ENCODE results near the gene PRSS27.
"Not testable (repeated sequence)": the region's sequence is repeated elsewhere in the genome, so short reads cannot be mapped to it uniquely, and the experiment has no call there.

Gene PRSS27

DNA sequence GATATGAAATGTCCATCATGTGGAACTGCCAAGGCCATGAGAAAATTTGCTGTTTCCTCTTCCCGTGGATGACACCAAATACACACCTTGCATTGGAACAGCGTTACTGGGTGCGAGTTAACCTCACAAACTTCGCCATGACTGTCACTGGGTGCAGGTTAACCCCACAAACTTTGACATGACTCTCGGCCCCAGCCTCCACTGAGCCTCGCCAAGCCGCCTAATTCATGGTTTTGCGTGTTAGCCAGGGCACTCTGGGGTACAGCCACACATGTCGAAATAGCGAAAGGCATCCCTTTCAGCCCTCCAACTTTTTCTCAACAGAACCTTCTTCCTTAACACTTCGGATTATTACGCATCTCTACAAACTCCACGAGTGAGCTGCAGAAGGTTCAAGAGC lies 48.3 kb downstream of the PRSS27 start:
- no peak for DNase-seq (ENCODE audit: low spot score)

DNA sequence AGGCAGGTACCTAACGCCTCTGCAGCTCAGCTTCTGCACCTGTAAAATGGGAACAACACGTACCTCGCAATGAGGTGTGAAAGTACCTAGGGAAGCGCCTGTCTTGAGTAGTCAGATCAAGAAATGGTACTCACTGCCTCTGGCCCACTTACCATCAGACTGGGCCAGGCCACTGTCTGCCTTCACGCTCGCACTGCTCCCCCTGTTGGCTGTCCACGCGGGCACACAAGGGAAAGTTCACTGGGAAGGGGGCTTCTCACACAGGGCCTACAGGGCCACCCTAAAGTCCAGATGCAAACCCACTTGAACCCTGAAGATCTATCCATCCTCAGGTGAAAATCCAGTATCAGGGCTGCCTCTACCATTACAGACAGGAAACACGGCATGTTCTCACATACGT lies 48.8 kb downstream of the PRSS27 start:
- DNase-seq (ENCODE audit: low spot score): not testable (repeated sequence)

DNA sequence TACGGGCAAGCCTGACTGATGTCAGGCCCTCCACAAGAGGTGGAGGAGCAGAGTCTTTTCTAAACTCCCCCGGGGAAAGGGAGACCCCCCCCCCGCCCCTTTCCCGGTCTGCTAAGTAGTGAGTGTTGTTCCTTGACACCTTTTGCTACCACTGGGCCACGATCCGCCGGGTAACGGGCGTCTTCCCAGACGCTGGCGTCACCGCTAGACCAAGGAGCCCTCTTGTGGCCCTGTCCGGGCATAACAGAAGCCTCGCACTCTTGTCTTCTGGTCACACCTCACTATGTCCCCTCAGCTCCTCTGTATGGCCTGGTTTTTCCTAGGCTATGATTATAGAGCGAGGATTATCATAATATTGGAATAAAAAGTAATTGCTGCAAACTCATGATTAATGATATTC lies 50.0 kb downstream of the PRSS27 start:
- not testable (repeated sequence) for DNase-seq (ENCODE audit: low spot score)

DNA sequence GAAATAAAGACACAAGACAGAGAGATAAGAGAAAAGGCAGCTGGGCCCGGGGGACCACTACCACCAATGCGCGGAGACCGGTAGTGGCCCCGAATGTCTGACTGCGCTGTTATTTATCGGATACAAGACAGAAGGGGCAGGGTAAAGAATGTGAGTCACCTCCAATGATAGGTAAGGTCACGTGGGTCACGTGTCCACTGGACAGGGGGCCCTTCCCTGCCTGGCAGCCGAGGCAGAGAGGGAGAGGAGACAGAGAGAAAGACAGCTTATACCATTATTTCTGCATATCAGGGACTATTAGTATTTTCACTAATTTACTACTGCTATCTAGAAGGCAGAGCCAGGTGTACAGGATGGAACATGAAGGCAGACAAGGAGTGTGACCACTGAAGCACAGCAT lies 50.4 kb downstream of the PRSS27 start:
- DNase-seq (ENCODE audit: low spot score): not testable (repeated sequence)

DNA sequence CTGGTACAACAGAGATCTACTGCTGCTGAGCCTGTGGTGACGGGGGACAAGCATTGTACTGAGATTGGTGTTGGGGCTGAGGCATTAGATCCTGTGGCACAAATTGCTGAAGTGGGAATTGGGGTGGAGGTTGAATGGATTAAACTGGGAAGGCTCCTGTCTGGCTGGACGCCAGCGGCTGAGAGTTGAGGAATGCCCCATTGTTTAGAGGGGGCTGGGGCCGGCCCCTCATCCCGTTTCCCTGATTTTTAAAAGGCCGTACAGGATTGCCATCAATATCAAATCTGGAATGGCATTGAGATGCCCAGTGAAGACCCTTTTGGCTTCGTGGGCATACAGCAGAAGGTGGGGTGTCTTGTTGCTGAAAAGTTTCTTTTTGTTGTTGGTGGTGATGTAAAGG lies 53.4 kb downstream of the PRSS27 start:
- DNase-seq (ENCODE audit: low spot score): not testable (repeated sequence)

DNA sequence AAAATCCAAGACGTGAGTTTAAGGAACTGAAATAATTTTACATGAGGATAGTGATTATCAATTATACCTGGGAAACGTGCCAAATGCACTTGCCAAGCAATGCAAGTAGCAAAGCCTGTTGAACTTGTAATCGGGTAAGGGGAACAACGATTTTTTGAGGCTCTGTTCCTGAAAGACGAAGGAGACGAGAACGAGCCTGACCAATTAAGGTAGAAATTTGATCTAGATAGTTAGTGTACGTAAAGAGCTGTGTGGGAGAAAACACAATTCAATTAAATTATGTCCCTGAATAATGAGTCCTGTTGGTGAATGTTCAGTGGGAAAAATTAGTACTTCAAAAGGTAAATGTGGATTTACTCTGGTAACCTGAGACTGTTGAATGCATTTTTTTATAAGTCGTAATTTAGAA lies 55.4 kb downstream of the PRSS27 start:
- DNase-seq (ENCODE audit: low spot score): no peak

DNA sequence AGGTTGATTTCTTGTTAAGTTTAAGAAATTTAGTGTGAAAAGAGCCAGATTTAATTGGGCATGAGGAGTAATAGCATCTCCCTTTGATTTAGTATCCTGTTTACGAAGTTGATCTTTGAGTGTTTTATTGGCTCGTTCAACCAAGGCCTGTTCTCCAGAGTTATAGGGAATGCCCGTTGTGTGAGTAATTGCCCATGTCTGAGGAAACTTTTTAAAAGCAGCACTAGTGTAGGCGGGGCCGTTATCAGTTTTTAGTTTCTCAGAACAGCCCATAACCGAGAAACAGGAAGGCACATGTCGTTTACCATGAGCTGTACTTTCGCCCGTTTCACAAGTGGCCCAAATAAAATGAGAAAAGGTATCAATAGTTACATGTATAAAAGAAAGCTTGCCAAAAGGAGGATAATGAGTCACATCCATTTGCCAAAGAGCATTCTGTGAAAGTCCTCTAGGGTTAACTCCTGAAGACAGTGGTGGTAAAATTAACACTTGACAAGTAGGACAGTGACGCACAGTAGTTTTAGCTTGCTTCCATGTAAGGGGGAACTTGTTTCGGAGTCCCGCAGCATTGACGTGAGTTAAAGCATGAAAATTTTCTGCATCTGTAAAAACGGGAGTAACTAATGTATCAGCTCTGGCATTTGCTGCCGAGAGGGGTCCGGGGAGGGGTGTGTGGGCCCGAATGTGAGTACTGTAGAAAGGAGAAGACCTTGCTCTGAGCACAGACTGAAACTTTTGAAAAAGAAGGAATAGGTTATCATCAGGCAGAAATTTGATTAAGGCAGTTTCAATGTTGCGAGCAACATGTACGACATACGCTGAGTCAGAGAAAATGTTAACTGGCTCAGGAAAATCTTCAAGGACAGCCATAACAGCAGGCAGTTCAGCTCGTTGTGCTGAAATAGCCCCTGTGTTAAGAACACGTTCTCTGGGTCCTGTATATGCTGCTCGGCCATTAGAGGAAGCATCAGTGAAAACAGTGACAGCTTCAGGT lies 56.2 kb downstream of the PRSS27 start:
- no peak for DNase-seq (ENCODE audit: low spot score)

Measured in left forelimb (tissue), 1 donor.